Spleen (tissue), 3 donors: Measurements from ENCODE around the gene ZSCAN1.

ENCODE experiments used
- POLR2A ChIP-seq, 3 donors: fragments of 450-650 bp; IDR thresholded peaks; one replicate each; pipeline ENCODE4 v1.5.1; 2017; ENCODE audit warnings: antibody characterized with exemption in 3 of 3, mild to moderate bottlenecking in 1 of 3
- POLR2AphosphoS5 ChIP-seq, 3 donors: sonication (generic); formaldehyde crosslinking; IDR thresholded peaks; one replicate each; pipeline ENCODE4 v1.5.1; 2017; ENCODE audit warnings: antibody characterized with exemption in 3 of 3

DNA sequence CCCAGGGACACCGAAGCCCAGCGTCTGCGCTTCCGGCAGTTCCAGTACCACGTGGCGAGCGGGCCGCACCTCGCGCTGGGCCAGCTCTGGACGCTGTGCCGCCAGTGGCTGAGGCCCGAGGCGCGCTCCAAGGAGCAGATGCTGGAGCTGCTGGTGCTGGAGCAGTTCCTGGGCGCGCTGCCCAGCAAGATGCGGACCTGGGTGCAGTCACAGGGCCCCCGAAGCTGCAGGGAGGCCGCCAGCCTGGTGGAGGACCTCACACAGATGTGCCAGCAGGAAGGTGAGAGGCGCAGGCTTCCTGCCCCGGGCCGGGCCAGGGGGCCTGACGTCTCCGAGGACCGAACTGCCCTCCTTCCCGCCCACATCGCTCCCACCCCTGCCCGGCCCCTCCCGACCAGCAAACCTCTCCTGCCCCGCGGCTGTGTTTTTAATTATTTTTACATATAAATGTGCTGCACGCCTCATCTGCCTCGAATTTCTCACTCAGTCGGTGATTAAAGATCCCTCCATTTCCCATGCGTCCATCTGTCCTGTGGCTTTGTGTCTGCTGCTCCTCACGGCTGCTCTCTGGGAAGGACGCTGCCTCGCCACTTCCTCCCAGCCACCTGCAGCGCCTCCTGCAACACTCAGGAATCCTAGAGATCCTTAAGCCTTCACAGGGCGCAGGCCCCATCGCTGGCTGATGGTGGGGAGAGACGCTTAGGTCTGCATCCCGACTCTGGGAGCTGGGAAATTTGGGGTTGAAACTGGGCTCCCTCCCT lies 4.3 kb downstream of the ZSCAN1 start:
- no peak for TF ChIP-seq POLR2A (IDR thresholded peaks at IDR 0.05)
- no peak for TF ChIP-seq POLR2AphosphoS5 (IDR thresholded peaks at IDR 0.05)
